ENCODE measurements around the gene USP6NL. TPM values are rescaled to one million over a fixed set of nuclear protein-coding genes. Genes with fewer than 3 reads are reported as not detected.

USP6NL gene
- total RNA-seq, 1 experiment from 2014 or later = 38.7 TPM

DNA sequence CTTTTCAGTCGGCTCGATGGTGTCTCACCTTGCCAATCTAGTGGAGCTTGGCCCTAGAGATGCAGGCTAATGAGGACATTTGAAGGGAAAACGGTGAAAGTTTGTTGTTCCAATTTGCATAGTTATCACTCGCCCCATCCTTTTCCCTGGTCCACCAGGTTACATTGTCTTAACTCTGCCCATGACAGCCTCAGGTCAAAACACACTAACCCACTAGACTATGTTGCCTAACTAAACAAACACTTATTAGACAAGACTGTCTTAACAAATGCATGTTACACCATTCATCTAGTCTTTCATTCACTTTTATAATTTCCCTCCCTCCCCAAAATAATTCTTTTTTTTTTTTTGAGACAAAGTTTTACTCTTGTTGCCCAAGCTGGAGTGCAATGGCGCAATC, 40.7 kb downstream of the USP6NL start:
- no peak for DNase-seq (ENCODE audit: low spot score)
- no peaks in the 10 kb centered on the region for H3K9me3 ChIP-seq (ENCODE audit: low read depth, low read length, poor library complexity, severe bottlenecking)
- BruUV-seq (replicated peaks) = no TSS peak
- H3K36me3 ChIP-seq (ENCODE audit: insufficient read depth, low read length, poor library complexity, severe bottlenecking) = no peaks in the 10 kb centered on the region
- H3K4me1 ChIP-seq (ENCODE audit: insufficient read depth, low read length, poor library complexity, severe bottlenecking) = peaks cover 43% of the 10 kb centered on the region
- intact Hi-C loops (cut with micrococcal nuclease; ENCODE audit: unreplicated experiment) = no loop called here
- CTCF ChIA-PET = no interaction called here
- no peak overlapping the region for H3K4me3 ChIP-seq (ENCODE audit: low read depth, low read length, poor library complexity, severe bottlenecking)
- H3K27ac ChIP-seq (ENCODE audit: low read depth, low read length, poor library complexity, severe bottlenecking) = no peak overlapping the region
- no peaks in the 10 kb centered on the region for H3K27me3 ChIP-seq (replicated peaks; ENCODE audit: insufficient read depth, low read depth, low read length, poor library complexity)
- TF ChIP-seq EZH2 (IDR thresholded peaks at IDR 0.05; ENCODE audit: borderline replicate concordance, low read depth, low read length, poor library complexity, severe bottlenecking) = no peak
- TF ChIP-seq, protein P1, sequence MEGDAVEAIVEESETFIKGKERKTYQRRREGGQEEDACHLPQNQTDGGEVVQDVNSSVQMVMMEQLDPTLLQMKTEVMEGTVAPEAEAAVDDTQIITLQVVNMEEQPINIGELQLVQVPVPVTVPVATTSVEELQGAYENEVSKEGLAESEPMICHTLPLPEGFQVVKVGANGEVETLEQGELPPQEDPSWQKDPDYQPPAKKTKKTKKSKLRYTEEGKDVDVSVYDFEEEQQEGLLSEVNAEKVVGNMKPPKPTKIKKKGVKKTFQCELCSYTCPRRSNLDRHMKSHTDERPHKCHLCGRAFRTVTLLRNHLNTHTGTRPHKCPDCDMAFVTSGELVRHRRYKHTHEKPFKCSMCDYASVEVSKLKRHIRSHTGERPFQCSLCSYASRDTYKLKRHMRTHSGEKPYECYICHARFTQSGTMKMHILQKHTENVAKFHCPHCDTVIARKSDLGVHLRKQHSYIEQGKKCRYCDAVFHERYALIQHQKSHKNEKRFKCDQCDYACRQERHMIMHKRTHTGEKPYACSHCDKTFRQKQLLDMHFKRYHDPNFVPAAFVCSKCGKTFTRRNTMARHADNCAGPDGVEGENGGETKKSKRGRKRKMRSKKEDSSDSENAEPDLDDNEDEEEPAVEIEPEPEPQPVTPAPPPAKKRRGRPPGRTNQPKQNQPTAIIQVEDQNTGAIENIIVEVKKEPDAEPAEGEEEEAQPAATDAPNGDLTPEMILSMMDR (conservative IDR thresholded peaks at IDR 0.05; ENCODE audit: low read depth, low read length) = no peak
- POLR2A ChIA-PET (ENCODE audit: low non-redundant PET) = no interaction called here

DNA sequence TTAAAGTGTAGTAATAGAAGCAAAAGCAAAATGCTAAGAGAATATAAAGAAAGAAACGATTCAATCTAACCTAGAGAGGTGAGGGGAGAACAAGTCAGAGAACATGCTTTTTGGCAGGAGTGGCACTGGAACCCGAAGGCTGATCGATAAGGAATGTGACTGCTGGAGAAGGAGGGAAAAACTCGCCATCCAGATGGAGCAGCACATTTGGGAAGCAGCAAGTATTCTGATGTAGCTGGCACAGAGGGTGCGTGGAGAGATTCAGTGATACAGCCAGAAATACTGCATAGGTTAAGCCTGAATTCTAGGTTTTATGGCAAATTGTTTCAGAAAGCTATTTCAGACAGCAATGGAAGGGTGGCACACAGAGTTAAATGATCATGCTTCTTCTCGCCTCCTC, 42.0 kb downstream of the USP6NL start:
- TF ChIP-seq, protein P1 (conservative IDR thresholded peaks at IDR 0.05; ENCODE audit: low read depth, low read length) = no peak
- no peak for TF ChIP-seq EZH2 (IDR thresholded peaks at IDR 0.05; ENCODE audit: borderline replicate concordance, low read depth, low read length, poor library complexity, severe bottlenecking)
- H3K36me3 ChIP-seq (ENCODE audit: insufficient read depth, low read length, poor library complexity, severe bottlenecking) = no peaks in the 10 kb centered on the region
- no peaks in the 10 kb centered on the region for H3K27me3 ChIP-seq (replicated peaks; ENCODE audit: insufficient read depth, low read depth, low read length, poor library complexity)
- H3K27ac ChIP-seq (ENCODE audit: low read depth, low read length, poor library complexity, severe bottlenecking) = no peak overlapping the region
- no TSS peak for BruUV-seq (replicated peaks)
- peaks cover 32% of the 10 kb centered on the region for H3K4me1 ChIP-seq (ENCODE audit: insufficient read depth, low read length, poor library complexity, severe bottlenecking)
- CTCF ChIA-PET = no interaction called here
- POLR2A ChIA-PET (ENCODE audit: low non-redundant PET) = no interaction called here
- intact Hi-C loops (cut with micrococcal nuclease; ENCODE audit: unreplicated experiment) = no loop called here
- no peak overlapping the region for H3K4me3 ChIP-seq (ENCODE audit: low read depth, low read length, poor library complexity, severe bottlenecking)
- no peaks in the 10 kb centered on the region for H3K9me3 ChIP-seq (ENCODE audit: low read depth, low read length, poor library complexity, severe bottlenecking)
- DNase-seq (ENCODE audit: low spot score) = no peak

DNA sequence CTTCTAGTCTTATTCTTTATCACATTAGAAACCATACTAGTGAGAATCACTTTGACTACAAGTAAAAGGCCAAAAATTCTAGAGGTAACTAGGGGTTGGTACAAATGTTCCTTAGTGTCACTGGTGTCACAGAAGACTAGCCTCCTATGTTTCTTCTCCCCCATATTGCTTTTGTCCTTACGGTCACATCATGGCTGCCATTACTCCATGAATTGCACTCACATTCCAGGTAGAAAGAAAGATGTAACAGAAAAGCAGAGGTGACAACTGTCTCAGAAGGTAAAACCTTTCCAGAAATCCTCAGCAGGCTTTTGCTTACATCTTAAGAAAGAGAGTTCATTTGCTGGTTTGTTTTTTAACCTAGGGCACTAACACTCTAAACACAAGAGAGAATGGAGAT, 42.9 kb downstream of the USP6NL start:
- no peak for DNase-seq (ENCODE audit: low spot score)
- Histone ChIP-seq H3K36me3 (ENCODE audit: insufficient read depth, low read length, poor library complexity, severe bottlenecking) (no peaks in the 10 kb centered on the region), H3K4me1 (ENCODE audit: insufficient read depth, low read length, poor library complexity, severe bottlenecking) (peaks cover 28% of the 10 kb centered on the region), H3K27ac (ENCODE audit: low read depth, low read length, poor library complexity, severe bottlenecking) (no peak overlapping the region), H3K27me3 (replicated peaks; ENCODE audit: insufficient read depth, low read depth, low read length, poor library complexity) (no peaks in the 10 kb centered on the region), H3K9me3 (ENCODE audit: low read depth, low read length, poor library complexity, severe bottlenecking) (no peaks in the 10 kb centered on the region), H3K4me3 (ENCODE audit: low read depth, low read length, poor library complexity, severe bottlenecking) (no peak overlapping the region)
- intact Hi-C loops (cut with micrococcal nuclease; ENCODE audit: unreplicated experiment) = no loop called here
- BruUV-seq (replicated peaks) = no TSS peak
- ChIA-PET CTCF (no interaction called here), POLR2A (ENCODE audit: low non-redundant PET) (no interaction called here)
- TF ChIP-seq EZH2 (IDR thresholded peaks at IDR 0.05; ENCODE audit: borderline replicate concordance, low read depth, low read length, poor library complexity, severe bottlenecking) = no peak
- TF ChIP-seq, protein P1 (conservative IDR thresholded peaks at IDR 0.05; ENCODE audit: low read depth, low read length) = no peak

Data from A673 (cell line).